Nucleus accumbens (tissue), 56 donors: ENCODE results near the gene HNRNPD.
"Not testable (repeated sequence)": the region's sequence is repeated elsewhere in the genome, so short reads cannot be mapped to it uniquely, and the experiment has no call there.

Source experiments
- DNase-seq, 56 donors: peaks; one replicate each; lab custom pipeline; 2025; lab: John Stamatoyannopoulos, UW

HNRNPD gene, protein sequence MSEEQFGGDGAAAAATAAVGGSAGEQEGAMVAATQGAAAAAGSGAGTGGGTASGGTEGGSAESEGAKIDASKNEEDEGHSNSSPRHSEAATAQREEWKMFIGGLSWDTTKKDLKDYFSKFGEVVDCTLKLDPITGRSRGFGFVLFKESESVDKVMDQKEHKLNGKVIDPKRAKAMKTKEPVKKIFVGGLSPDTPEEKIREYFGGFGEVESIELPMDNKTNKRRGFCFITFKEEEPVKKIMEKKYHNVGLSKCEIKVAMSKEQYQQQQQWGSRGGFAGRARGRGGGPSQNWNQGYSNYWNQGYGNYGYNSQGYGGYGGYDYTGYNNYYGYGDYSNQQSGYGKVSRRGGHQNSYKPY

GRCh38 chr4:82373816-82374625 lies at the start of gene HNRNPD:
Gene HNRNPD (minus strand): TSS chr4:82373991. CDS start chr4:82373678, 313 bp downstream.
- DNase-seq, result peak; percentile 81 to 98 (median 96)

GRCh38 chr4:82422616-82423015 lies 48.8 kb upstream of the HNRNPD start:
- no peak for DNase-seq

GRCh38 chr4:82421796-82422560 lies 48.2 kb upstream of the HNRNPD start:
- no peak for DNase-seq

DNA sequence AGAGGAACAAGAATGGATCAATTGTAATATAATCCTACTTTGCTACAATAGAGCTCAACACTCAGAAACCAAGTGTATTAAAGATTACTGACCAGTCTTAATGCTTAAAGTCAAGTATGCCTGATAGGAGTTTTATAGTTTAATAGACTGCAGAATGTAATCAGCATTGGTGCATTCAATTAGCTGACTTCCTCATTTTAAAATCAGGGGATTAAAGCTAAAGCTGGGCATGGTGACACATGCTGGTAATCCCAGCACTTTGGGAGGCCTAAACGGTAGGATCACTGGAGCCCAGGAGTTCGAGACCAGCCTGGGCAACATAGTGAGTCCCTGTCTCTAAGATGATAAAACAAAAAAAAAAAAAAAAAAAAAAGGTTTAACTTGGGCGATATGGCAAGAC lies 45.7 kb upstream of the HNRNPD start:
- DNase-seq, result no peak

DNA sequence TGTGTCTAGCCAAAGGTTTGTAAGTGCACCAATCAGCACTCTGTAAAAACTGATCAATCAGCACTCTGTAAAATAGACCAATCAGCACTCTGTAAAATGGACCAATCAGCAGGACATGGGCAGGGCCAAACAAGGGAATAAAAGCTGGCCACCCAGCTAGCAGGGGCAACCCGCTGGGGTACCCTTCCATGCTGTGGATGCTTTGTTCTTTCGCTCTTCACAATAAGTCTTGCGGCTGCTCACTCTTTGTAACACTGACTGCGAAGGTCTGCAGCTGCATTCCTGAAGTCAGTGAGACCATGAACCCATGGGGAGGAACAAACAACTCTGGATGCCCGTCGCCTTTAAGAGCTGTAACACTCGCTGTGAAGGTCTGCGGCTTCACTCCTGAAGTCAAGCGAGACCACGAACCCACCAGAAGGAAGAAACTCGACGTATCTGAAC lies 42.2 kb upstream of the HNRNPD start:
- DNase-seq, result no peak

DNA sequence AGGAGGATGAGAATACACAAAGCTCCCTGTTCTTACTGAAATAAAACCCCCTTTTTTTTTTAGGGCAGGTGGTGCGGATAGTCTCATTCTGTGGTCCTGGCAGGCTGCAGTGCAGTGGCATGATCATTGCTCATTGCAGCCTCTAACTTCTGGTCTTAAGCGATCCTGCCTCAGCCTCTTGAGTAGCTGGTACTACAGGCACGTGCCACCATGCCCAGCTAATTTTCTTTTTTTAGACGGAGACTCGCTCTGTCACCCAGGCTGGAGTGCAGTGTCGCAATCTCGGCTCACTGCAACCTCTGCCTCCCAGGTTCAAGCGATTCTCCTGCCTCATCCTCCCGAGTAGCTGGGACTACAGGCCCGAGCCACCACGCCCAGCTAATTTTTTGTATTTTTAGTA lies 41.3 kb upstream of the HNRNPD start:
- DNase-seq, result not testable (repeated sequence)

DNA sequence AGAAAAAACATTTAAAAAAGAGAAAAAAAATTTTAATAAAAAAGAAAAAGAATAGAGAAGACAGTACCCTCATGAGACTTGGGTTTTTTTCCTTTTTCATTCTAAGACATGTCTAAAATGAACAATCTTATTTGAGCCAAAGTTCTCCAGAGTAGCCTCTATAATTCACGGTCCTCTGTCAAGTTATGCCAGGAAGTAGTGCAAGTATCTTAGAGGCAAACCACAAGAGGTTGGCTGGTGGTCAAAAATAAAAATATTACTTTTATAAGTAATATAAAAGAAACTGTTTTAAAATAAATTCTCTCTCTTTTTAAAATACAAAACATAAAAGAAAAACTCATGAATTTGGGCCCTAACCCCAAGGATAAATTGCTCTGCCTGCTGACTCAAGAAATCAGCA lies 29.9 kb upstream of the HNRNPD start:
- DNase-seq, result no peak

GRCh38 chr4:82402196-82402775 lies 28.5 kb upstream of the HNRNPD start:
- no peak for DNase-seq

GRCh38 chr4:82401600-82401999 lies 27.8 kb upstream of the HNRNPD start:
- no peak for DNase-seq

DNA sequence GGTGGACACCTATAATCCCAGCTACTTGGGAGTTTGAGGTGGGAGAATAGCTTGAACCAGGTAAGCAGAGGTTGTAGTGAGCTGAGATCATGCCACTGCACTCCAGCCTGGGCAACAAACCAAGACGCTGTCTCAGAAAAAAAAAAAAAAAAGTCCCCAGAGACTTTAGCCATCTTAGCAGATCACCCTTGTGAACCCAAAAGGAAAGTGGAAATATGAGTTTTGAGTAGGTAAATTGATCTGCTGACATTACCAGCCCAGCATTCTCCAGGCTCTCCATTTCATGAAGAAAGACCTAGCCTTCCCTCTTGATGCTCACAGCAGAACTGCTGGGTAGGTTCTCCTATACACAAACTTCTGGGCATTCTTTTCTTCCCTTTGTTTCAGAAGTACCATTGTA lies 24.5 kb upstream of the HNRNPD start:
- DNase-seq, result no peak

- no peak for DNase-seq
Observed at GRCh38 chr4:82397527-82397926, 23.7 kb upstream of the HNRNPD start.

GRCh38 chr4:82394896-82395295 lies 21.1 kb upstream of the HNRNPD start:
- no peak for DNase-seq

DNA sequence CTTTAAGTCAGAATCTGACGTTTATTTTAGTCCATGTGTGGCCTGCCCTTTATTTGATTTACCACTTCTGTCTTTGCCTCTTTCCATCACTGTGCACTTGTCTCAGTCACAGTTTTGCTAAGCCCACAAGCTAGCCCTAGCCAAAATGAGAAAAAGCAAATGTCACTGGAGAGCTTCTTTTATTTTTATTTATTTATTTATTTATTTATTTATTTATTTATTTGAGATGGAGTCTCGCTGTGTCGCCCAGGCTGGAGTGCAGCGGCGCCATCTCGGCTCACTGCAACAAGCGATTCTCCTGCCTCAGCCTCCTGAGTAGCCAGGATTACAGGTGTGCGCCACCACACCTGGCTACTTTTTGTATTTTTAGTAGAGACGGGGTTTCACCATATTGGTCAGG lies 16.3 kb upstream of the HNRNPD start:
- not testable (repeated sequence) for DNase-seq

DNA sequence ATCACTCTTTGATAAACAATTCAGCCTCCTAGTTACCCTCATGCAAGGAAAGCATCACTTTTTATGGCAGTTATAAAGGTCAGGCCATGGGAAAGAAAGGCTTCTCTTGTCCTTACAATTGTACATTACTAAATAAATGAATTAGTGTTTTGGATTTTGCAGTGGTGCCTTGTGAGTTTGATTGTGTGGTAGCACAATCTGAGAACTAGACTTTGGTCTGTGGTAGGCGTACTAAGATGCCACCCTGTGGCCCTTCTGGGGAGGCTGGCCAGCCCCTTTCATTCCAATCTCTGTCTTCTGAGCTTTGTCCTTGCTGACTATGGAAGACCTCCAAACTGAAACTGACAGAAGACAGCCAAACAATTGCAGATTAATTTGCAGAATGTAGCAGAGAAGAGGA lies 14.6 kb upstream of the HNRNPD start:
- DNase-seq, result peak in 1 of 56 donors; percentile 12

DNA sequence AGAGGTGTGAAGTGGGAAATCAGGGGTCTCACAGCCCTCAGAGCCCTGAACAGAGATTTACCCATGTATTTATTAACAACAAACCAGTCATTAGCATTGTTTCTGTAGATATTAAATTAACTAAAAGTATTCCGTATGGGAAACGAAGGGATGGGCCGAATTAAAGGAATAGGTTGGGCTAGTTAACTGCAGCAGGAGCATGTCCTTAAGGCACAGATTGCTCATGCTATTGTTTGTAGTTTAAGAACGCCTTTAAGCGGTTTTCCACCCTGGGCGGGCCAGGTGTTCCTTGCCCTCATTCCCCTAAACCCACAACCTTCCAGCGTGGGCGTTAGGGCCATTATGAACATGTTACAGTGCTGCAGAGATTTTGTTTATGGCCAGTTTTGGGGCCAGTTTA lies 12.5 kb upstream of the HNRNPD start:
- DNase-seq, result not testable (repeated sequence)

DNA sequence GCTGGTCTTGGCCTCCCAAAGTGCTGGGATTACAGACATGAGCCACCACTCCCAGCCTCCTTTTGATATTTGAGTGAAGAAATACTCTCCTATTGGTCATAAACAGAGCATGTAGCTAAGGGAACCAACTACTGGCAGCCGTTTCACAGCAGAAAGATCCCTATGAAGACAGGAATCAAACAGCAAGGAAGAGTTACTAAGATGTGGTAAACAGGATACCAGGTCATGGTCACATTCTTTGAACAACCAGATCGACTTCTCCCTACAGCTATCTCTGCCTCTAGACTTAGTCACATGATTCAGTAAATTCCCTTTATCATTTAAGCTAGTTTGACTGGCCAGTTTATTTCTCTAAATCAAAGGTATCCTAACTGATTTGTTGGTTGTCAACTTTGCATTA lies 9.0 kb upstream of the HNRNPD start:
- DNase-seq, result no peak

DNA sequence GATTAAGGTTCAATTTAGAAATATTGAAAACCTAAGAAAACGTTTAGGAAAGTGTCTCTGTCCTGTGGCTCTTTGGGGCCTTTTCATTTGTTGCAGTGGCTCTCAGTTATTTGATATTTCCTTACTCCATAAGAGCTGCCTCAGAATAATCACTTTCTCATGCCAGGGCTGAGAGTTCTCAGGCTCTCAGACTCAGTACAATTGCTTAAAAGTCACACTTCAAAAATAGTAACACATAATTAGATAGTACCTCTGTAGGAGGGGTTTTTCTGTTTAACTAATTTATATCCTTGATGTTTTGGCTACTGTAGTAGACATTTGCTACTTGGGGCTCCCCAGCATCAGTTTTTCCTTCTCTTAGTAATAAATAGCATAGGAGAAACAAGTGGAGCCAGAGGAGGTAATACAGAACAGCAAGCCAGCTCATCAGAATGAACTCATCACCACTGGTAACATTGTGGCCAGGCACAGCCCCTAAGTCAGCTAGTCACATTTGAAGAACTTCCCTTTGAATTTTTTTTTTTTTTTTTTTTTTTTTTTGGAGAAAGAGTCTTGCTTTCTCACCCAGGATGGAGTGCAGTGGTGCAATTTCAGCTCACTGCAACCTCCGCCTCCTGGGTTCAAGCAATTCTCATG lies 8.0 kb upstream of the HNRNPD start:
- no peak for DNase-seq

GRCh38 chr4:82381235-82381634 lies 7.4 kb upstream of the HNRNPD start:
- no peak for DNase-seq

DNA sequence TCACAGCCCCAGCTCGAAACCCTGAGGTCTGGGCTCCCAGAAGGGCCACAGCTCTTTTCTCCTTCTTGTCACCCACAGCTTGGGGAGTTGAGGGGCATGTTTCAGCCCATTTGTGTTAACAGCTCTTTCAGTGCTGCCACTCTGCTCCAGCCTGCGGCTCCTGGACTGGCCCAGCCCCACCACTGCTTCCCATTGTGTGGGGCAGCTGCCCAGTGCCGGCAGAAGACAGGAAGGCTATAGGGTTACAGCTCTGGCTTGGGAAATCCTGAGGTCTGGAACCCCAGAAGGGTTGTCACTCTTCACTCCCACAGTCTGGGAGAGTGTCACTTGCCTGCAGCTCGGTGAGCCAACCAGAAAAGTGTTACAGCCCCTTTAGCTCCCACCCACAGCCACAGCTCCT lies 7.0 kb upstream of the HNRNPD start:
- no peak for DNase-seq

- peak in 23 of 56 donors; percentile 3 to 40 (median 13) for DNase-seq
Observed at GRCh38 chr4:82380344-82380743, 6.6 kb upstream of the HNRNPD start.
